ENCODE results near the gene GNB4.

Gene GNB4

GRCh38 chr3:179432451-179432850, 18.8 kb downstream of the GNB4 start:
- no peak for DNase-seq

DNA sequence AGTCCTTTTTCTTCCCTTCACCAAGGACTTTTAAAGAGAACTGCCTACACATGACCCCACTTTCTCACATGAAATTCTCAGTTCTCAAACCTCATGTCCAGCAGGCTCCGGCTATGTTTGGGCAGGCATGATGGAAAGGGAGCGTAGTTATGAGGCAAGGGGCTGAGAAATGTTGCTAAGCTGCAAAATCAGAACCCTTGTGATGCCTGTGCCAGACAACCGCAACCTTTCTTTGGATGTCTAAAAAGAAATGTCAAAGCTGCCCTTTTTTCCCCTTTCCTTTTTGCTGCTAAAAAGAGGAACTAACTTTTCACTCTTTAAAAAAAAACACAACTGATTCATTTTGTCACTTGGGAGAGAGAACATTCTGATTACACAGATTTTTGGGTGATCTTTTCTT, 19.2 kb downstream of the GNB4 start:
- DNase-seq: no peak

GRCh38 chr3:179430277-179430870, 20.9 kb downstream of the GNB4 start:
- DNase-seq: no peak

DNA sequence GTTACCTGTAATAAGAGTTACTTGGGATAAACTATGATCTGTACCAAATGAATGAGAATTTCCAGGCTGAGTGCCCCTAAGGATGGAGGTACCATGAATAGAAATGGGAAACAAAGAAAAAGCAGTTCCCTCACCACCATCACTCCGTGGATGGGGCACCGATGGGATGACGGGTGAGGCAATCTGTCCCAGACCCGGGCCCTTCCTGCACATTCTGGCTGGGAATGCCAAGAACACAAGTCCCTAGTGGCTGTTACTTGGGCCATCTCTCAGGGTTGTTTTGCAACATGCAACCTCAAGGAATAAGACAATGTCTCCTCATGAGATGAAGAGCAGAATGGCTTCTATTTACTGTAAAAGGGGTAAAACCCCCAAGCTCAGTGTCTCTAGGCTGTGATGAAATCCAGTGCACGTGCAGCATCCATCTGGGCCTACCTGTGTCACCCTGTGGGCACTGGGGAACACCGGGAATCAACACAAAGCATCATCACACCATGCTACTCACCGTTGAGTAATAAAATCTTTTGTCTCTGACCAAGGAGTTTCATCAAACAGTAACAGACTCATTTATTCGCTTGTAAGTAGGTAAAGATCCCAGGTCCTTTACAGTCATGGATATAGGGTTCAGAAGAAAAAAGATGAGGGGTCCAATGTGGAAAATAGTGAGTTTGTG, 22.3 kb downstream of the GNB4 start:
- DNase-seq: no peak

DNA sequence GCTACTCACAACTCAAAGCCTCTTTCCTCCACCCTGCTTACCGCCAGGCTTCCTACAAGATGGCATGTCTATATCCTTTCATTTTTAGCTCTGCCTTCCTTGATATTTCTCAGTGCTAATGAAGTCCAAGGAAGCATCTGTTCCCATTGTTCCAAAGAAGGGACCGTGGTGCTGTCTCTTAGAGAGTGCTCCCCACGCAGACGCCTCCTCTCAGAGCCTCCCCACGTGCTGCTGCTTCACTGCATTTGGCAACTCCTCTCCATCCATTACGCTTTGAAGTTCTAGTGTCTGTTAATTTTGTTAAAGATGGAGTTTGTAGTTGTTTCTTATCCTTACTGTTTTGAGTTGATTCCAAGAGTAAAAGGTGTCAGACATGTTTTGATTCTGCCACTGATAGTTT, 26.2 kb downstream of the GNB4 start:
- no peak for DNase-seq

DNA sequence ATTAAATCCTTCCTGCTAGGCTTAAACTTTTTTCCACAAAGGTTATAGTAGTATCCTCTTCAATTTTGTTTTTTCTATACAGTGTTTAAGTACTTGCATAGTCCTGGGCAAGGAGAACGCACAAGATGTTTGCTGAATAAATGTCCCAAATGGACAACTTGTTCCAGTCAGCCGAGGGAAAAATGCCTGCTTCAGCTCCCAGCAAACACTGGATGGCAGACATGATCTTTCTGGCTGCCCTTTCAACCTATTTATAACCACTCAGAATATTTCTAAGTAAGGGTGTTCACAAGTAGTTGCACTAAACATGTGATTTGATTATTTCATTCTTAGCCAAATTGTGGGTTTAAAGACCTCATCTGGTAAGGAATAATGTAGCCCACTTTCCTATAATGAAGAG, 29.8 kb downstream of the GNB4 start:
- DNase-seq: no peak

DNA sequence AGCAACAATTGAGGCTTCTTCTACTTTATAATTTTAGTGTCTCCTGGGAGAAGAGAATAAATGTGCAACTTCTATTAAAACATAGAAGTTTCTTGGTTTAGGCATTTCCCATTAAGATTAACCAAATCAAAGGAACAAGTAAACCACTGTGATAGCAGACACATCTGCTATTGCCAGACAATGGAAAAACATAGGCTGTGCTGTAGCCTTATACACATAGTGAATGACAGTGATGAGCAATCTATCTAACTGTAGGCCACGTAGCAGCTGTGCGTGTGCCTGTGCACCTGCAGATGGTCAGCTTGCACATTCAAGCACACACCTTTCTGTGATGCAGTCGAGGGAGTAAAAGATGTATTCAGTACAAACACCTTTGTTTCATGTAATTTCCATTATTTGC, 32.7 kb downstream of the GNB4 start:
- DNase-seq: no peak

DNA sequence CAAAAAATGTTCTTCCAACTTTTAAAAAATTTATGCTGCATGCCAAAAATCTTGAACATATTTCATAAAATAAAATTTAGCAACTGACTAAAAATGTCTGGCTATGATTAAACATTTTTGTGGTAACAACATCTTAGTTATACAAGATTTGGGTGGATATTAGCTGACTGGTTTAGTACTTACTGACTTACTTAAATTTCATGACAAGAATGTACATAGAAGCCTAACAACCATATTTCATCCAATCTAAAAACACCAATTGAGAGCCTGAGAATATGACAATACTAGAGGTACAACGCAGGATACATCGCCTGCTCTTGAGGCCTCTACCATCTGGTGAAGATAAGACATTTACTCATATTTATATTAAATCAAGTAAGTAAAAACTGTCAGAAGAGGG, 34.6 kb downstream of the GNB4 start:
- no peak for DNase-seq

DNA sequence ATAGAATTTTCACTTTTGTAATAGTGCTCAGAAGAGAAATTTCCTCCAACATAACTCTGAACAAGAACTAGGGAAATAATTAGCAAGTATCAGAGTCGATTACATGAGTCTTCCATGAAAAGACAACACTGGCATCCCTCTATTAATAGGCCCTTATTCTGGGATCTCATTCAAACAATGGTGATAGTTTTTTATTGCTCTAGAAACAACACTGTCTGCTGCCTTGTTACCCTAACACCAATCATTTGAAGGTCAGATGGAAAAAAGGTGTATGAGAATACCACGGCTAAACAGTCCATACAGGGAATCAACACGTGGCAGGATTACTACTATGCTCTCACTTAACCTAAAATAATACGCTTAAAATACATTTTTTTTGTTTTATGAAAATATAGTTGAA, 35.9 kb downstream of the GNB4 start:
- no peak for DNase-seq

DNA sequence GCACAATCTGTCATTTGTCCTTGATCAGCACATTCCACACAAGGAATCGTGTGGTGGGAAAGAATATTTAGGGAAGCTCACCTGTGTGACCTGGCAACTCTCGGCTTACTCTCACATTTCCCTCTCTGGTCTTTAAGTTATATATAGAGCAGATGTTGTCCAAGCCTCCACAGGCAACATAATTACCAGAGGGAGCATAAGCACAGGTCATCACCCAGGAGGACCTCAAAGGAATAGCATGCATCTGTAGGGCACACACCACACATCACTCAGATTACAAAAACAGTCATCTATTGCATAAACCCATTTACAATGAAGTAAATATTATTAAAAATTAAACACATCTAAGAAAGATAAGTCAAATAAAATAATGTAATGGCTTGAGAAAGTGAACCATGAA, 36.5 kb downstream of the GNB4 start:
- no peak for DNase-seq

DNA sequence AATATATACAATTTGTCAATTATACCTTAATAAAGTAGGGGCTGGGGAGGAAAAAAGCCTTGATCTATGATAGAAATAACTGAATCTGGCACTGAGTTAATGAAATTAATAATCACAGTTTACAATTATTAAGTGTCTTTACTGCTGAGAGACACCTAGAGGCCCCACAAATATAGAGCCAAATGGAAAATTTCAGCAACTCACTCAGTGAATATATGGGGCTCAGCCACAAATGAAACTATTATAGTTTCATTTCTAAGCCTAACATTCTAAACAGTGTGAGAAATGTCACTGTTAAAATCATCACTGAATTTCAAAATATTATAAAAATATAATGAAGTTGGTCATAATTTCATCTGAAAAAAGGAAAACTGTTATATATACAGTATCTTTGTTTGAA, 40.3 kb downstream of the GNB4 start:
- DNase-seq: no peak

- no peak for DNase-seq
Measured at GRCh38 chr3:179410331-179410730, 40.9 kb downstream of the GNB4 start.

DNA sequence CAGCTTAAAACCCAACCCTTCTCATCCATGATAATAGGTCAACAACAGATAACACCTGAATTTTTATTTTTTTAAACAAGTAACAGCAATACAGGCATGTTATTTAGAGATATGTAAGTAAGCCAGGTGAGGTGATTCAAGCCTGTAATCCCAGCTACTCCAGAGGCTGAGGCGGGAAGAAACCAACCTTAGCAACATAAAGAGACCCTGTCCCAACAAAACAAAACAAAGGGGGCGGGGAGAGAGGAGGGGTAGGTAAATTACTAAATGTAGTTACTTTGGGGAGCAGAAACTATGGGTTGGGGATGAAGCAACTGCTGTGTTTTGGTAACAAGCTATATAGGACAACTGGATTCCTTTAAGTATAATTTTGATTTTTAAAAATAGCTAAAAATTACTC, 47.0 kb downstream of the GNB4 start:
- no peak for DNase-seq

DNA sequence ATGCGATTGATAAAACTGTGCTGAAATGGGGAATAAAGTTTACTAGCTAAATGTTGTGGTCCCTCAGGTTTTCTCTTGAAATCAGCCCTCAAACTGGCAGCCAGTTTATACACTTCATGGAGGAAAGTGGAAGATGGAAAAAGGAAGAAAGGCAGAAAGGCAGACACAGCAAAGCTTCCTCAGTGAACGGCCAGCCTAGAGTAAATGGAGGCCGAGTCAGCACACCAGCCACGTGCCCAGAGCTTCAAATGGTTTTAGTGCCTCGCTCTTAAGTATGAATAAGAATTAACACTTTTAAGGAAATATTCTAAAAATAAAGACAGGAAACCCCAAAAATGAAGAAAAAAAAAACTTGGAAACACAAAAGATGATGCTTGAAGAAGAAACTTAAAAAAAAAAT, 48.3 kb downstream of the GNB4 start:
- DNase-seq: no peak

GRCh38 chr3:179401561-179401960, 49.7 kb downstream of the GNB4 start:
- no peak for DNase-seq

DNA sequence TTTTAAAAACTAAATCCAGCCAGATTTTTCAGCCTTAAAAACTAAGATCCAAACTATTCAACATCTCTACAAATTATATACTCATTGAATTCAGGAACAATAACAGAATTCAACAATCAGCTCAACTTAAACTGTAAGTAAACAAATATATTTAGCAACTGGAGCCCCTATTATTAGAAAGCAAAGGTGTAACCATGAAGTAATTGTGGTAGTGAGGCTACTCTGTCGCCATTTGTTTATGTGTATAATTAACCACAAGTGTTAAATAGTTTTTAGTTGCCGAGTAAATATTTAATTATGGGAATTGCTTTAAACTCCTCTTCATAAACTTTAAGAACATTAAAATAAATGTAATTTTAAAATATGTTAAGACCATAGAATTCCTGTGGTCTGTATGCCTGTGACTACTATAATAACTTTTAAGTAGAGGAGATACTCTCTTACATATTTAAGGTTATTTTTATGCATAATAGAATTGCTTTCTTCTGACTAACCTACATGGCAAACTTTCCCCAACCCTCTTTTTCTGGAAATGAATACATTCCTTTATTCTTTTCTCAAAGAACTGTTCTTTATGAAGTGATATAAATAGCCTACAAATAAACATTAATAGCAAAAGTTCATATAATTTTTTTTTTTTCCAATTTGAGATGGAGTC, 52.6 kb downstream of the GNB4 start:
- DNase-seq: no peak

DNA sequence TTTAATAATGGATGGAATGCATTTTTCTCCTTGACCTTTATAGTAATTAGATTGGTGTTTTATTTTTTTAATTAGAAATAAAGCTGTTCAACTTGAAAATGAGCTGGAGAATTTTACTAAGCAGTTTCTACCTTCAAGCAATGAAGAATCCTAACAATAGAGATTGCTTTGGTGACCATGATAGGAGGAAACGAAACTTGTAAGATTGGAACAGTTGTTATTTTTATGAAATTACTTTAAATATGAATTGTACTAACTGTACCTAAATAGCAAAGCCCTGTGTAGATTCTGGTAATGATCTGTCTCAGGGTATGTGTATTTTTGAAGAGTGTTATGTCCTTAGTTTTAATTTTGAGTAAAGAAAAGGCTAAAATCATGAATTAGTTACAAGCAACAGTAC, 59.4 kb downstream of the GNB4 start:
- no peak for DNase-seq

- no peak for DNase-seq
Measured at GRCh38 chr3:179376474-179376873, 74.8 kb downstream of the GNB4 start.

DNA sequence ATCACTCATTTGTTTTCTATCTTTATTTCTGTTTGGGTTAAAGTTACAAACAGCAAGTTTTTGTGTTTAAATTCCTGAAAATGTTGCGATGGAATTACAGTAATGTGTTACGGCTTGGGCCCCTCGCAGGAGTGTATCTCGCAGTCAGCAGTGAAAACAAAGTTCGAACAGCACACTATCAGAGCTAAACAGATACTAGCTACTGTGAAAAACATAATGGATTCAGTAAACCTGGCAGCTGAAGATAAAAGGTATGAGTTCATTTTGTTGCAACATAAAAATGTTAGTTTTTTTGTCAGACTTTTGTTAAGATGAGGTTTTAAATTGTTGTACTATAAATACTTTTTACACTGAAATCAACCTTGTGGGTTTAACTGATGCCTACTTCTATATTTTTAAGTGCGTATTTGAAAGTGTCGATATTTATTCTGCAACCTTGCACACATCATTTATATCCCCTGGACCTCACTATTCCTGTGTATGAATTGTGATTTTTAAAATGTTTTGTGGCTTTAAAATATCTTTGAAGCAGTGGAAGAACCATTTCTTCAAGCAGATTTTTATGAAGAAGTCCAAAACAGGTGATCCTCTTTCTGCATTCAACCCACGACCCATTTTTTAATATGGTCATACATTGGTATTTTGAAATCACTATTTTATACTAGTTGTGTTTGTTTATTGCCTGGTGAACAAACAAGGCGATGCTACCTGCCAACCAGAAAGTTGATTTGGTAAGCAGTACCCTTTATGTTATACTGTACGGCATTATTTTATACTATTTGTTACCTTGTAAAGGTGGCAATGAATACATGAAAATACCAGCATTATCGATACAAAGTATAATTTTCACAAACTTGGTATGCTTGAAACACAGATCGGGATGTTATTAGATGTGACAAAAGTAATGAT, 75.9 kb downstream of the GNB4 start:
- DNase-seq: no peak

- no peak for DNase-seq
Measured at GRCh38 chr3:179373938-179374337, 77.3 kb downstream of the GNB4 start.

DNA sequence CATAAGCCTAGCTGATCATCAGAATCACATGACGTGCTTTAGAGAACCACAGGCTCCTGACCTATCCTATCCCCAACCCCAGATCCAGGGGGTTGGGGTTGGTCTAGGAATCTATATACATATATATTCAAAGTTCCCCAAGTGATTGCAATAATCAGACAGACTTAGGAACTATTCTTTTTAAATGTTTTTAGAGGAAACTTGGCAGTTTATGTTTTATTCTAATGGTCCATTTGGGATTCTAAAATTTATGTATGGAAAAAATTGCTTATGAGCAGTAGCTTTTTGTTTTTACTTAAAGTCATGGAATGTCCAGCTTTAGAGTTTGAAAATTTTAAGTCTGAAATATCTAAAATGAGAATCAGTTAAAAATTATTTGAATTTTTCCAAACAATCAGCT, 81.6 kb downstream of the GNB4 start:
- no peak for DNase-seq

- DNase-seq: no peak
Measured at GRCh38 chr3:179363332-179363731, 87.9 kb downstream of the GNB4 start.

GRCh38 chr3:179355996-179356395, 95.3 kb downstream of the GNB4 start:
- DNase-seq: no peak

Measured in activated CD4-positive, alpha-beta T cell treated with anti-CD3 and anti-CD28 coated beads, Interleukin-2, amount 50 U/mL, for 1 hour (primary cell).